Activated naive CD8-positive, alpha-beta T cell treated with anti-CD3 and anti-CD28 coated beads, Interleukin-2, amount 50 U/mL, for 16 hours (primary cell): Measurements from ENCODE around the gene ZNF484.
"Not testable (repeated sequence)": the region's sequence is repeated elsewhere in the genome, so short reads cannot be mapped to it uniquely, and the experiment has no call there.

Experiments
- DNase-seq: peaks from one replicate; pipeline ENCODE4 v3.0.0-alpha.2; 2020; ENCODE audit warnings: low read depth, low spot score

Gene ZNF484

GRCh38 chr9:92877531-92878430 lies at the start of gene ZNF484:
Gene ZNF484 (minus strand): TSS chr9:92878038. CDS start chr9:92875029, 3,009 bp downstream.
- peak; percentile 91 for DNase-seq

DNA sequence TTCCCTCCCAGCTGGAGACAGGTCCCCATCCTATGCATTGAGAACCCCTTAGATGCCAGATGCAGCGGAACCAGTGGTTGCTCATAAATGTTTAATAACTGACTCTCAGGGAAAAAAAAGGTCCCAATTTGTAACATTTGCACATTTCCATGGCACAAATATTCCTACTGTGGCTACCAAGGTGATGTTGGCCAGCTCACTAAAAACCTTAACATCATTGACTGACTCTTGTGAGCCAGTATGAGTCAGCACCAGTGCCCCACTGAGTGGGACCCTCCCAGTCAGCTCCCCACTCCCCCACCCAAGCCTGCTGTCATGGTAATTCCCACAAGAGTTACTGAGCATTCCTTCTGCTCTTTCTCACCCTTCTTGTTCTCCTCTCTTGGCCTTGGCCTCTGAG lies 42.6 kb upstream of the ZNF484 start:
- no peak for DNase-seq

- DNase-seq = no peak
Observed at GRCh38 chr9:92917176-92917800, 39.5 kb upstream of the ZNF484 start.

- no peak for DNase-seq
Observed at GRCh38 chr9:92911511-92912475, 34.0 kb upstream of the ZNF484 start.

GRCh38 chr9:92905137-92905536 lies 27.3 kb upstream of the ZNF484 start:
- not testable (repeated sequence) for DNase-seq

DNA sequence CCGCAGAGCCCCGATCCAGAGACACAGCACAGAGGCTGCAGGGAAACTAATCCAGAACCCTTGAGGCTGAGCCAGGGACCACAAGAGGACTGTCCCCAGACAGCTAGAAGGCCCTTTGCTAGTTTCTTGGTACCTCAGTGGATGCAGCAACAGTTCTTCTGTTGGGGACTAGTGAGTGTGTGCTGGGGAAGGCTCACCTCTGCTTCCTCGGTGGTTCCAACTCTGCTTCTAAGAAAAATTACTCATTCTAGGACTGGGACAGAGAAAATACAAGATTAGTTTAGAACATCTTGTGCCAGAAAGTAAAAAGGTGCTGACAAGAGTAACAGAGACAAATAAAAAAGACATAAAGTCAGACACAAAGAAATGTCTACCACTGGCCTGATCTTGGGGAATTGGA lies 19.5 kb upstream of the ZNF484 start:
- no peak for DNase-seq

- no peak for DNase-seq
Observed at GRCh38 chr9:92895812-92896436, 18.1 kb upstream of the ZNF484 start.

DNA sequence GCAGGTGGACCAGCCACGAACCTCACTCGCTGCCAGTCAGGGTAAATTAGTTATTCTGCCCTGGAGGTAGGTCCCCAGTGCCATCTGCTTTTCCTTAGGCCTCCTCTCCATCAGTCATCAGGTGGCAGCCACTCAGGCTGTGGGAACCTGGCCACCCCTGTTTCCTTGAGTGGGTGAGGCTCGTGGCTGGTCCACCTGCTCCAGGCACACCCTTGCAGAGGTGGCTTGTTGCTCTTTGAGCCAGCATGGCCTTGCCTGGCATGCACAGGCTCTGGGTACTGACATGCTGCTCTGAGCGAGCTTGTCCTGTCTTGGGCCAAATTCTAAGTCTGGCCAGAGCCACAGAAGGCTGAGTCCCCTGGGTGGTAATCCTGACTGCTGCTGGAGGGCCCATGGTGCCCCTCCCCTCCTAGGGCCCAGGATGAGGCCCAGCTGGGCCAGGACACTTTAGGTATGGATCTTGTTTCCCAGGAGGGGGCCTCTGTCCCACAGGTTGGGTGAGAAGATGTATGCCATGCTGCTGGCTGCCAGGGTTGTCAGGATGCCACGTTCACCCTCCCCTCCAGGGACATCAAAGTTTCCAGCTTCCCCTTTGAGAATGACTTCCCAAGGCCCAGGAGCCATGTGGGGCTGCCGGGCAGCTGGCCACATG lies 17.0 kb upstream of the ZNF484 start:
- no peak for DNase-seq

DNA sequence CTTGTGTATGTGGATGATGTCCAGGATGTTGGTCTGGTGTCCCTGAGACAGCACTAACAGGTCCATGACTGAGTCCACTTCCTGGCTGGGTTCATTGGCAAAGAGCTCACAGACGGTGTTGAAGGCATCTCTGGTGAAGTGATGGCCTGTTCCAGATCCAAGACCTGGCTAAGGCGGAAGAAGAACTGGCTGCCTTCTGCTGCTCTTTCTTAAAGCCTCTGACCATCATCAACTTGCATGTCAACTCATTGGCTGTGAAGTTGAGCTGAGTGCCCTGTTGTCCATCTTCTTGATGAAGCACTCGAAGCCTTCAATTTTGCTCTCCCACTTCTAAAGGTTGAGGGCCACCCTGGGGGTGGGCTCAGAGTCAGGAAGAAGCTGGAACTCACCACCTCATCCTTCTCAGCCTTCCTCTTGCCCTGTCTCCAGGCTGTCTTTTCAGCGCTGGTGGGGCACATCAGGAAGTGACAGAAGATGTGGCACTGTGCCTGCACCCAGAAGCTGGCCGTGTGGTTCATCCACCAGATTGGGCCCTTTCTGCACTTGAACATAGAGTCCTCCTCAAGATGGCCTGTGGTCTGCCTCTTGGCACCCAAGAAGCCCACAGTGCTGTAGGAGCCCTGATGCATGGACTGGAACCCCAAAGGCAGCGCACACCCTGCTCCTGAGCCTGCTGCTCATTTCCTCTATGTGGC lies 16.2 kb upstream of the ZNF484 start:
- not testable (repeated sequence) for DNase-seq

DNA sequence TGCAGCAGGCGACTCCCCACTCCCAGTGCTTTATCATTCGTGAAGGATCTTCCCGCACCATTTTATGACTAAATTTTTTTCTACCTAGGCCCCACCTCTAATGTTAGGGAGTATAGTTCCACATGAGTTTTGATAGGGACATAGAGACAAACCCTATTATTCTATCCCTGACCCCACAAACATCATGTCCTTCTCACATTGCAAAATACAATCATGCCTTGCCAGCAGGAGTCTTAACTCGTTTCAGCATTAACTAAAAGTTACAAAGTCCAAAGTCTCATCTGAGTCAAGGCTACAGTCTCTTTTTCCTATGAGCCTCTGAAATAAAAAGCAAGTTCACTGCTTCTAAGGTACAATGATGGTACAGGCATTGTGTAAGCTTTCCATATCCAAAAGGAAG lies 14.4 kb upstream of the ZNF484 start:
- not testable (repeated sequence) for DNase-seq

DNA sequence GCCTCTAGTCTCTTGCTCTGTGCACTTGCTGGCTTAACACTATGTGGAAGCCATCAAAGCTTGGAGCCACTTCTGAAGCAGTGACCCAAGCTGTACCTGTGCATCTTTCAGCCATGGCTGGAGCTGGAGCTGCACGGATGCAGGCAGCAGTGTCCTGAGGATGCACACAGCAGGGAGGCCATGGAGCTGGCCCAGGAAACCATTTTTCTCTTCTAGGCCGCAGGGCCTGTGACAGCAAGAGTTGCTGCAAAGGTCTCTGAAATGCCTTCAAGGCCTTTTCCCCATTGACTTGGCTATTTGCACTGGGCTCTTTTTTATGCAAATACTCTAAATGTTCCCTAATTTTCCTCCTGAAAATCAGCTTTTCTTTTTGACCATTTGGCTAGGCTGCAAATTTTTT lies 12.9 kb upstream of the ZNF484 start:
- DNase-seq = no peak

- DNase-seq = no peak
Observed at GRCh38 chr9:92887880-92888338, 10.1 kb upstream of the ZNF484 start.

DNA sequence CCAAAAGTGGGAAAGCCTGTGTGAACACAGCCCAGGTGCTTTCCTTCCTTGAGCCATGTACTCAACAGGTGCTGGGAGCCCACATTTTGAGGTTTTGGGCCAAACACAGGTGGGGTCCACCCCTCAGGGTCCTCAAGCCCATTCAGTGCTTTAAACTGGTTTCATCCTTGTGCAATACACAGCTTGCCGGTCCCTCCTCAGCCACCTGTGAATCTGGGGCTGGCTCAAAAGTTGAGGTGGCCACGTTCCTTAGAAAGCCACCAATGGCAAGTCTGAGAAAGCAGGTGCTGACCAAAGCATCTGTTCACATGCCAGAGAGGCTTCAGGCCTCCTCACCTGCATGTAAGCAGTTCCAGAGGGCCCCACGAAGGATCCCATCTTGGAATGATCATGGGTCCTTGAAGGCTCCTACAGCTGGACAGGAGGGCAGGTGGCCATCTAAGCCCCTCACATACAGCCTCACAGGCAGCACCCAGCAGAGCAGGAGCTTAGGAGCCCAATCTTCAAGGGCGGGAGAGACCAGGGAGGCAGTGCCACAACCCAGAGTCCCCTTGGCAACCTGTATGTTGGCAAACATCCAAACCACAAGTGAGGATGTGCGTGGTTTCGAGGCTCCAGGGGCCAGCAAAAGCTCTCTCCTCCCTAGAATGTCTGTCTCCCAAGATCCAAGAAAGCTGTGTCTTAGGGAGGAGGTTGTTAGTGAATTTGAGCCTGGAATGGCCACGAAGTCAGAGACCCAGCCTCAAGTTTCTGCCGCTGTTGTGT lies 9.2 kb upstream of the ZNF484 start:
- DNase-seq = not testable (repeated sequence)

DNA sequence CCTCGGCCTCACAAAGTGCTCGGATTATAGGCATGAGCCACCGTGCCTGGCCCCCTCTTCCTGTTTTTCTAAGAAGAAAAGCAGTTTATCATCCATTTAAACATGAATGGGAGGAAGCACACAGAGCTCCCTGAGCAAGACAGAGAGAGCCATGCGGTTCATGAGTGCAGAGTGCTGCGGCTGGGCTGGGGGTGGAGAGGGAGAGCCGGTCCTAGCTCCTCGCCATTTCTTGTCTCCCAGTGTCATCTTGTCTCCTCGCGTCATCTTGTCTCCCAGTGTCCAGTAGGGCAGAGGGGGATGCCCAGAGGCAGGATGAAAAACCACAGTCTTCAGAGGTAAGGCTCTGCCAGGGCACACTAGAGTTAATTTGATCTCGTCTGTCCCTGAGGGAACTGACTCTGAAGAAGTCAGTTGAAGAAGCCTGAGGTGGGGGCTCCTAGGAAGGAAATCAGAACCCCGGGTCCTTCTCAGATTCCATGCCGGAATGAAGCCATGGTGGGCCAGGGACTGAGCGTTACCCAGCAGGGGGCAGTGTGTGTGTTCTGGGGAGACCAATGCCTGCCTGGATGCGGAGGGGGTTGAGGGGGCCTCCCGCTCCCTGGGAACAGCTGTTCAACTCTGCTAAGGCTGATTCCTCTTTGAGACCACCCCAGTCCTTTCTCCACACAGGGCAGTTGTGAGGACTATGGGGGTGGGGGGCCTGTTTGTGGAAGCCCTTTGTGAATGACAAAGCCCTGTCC lies 6.0 kb upstream of the ZNF484 start:
- DNase-seq = not testable (repeated sequence)

DNA sequence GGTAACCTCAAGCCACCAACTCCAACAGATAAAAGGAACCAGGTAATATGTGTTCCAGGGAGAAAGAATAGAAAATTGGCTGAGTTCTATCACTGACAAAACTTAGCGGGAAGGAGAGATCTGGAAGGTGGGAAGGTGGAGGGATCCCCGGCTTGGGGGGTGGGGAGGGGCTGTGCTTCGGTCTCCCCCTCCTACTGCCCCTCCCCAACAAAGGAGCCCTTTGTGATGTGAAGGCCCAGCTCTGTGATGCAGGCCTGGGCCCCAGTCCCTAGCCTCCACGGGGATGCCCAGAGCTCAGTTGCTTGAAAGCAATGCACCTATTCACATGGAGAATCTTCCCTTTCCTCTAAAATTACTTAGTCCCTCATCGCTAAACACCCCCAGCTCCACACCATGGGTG lies 4.4 kb upstream of the ZNF484 start:
- no peak for DNase-seq

GRCh38 chr9:92875373-92875772 lies 2.5 kb downstream of the ZNF484 start:
- no peak for DNase-seq

GRCh38 chr9:92870289-92870688 lies 7.5 kb downstream of the ZNF484 start:
- DNase-seq = no peak

DNA sequence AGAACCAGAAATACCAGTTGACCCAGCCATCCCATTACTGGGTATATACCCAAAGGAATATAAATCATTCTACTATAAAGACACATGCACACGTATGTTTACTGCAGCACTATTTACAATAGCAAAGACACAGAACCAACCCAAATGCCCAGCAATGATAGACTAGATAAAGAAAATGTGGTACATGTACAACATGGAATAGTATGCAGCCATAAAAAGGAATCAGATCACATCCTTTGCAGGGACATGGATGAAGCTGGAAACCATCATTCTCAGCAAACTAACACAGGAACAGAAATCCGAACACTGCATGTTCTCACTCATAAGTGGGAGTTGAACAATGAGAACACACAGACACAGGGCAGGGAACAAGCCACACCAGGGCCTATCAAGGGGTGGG lies 11.2 kb downstream of the ZNF484 start:
- DNase-seq = not testable (repeated sequence)

DNA sequence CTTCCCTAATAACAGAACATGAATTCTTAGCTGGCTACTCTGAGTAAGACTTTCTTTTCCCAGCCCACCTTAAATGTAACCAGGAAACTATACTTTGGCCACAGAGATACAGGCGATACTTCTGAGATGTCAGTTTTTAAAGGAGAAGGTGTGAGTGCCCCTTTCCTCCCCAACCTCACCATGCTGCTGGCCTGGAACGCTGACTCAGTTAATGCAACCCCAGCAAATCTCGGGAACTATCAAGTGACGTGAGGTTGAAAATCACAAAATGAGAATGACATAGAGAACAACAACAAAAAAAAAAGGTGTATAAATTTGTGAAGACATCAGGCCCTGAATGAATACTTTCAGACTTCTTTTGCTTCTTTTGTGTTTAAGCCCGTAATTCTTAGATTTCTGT lies 13.7 kb downstream of the ZNF484 start:
- no peak for DNase-seq
